ENCODE data around the gene ULK4. TPM values are rescaled to one million over a fixed set of nuclear protein-coding genes. Genes with fewer than 3 reads are reported as not detected.

Gene ULK4
- total and polyA plus RNA-seq, 9 of the 15 experiments (the other 6 are each of a cell fraction or from before 2014, with no cell fraction given): 3.0 to 5.9 (median 3.5) TPM

DNA sequence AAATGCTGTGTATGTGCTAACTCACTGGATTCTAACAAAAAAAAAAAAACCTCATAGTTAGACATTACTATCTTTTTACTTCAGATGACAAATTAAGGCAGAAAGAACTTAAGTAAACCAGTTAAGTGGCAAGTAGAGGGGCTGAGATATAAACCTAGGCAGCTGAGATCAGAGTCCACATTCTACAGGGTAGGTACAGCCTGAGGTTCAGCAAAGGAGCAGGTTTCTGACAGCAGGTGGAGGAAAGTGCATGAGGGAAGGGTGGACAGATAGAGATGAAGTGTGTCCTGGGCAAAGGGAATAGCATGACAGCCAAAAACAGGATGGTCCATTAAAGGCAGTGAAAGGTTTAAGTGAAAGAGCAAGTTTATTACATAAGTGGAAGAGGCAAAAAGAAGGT is 329.2 kb downstream of the ULK4 start:
- H3K4me1 ChIP-seq (replicated peaks in 1 of 2; ENCODE audit: control insufficient read depth in 2 of 2, insufficient read depth in 2 of 2, low read length in 2 of 2): no peaks in the 10 kb centered on the region
- intact Hi-C loops (cut with micrococcal nuclease): no loop called here
- H3K9me3 ChIP-seq (replicated peaks; ENCODE audit: control insufficient read depth, insufficient read depth, low read depth, low read length): no peaks in the 10 kb centered on the region
- H3K27ac ChIP-seq (ENCODE audit: extremely low read depth, low read depth, low read length): no peak overlapping the region
- no peak overlapping the region for H2AFZ ChIP-seq (ENCODE audit: low read depth, low read length)
- no peak overlapping the region for H3K4me2 ChIP-seq (ENCODE audit: insufficient read depth, low read length)
- H3K79me2 ChIP-seq (ENCODE audit: control insufficient read depth, insufficient read depth, low read length): no peaks in the 10 kb centered on the region
- no peak overlapping the region for H3K9ac ChIP-seq (ENCODE audit: insufficient read depth in 1 of 2, low read depth in 2 of 2, low read length in 2 of 2)
- no peak for TF ChIP-seq KAT2B (IDR thresholded peaks at IDR 0.05; ENCODE audit: low read depth, low read length)
- no peak for TF ChIP-seq LARP7 (IDR thresholded peaks at IDR 0.05)
- no peak for TF ChIP-seq POLR3G (IDR thresholded peaks at IDR 0.05; ENCODE audit: extremely low read depth, insufficient read length, insufficient replicate concordance)
- TF ChIP-seq MEF2A (IDR thresholded peaks at IDR 0.05; ENCODE audit: control insufficient read depth, low read depth, low read length): no peak
- TF ChIP-seq IRF2 (CRISPR knock-in tag; IDR thresholded peaks at IDR 0.05): no peak
- no peaks in the 10 kb centered on the region for H3K36me3 ChIP-seq (ENCODE audit: control insufficient read depth, insufficient read depth, low read length)
- in situ Hi-C loops (cut with MboI): no loop called here
- BruUV-seq (replicated peaks): no TSS peak
- H3K4me3 ChIP-seq: no peak overlapping the region
- no peak for DNase-seq (ENCODE audit: extremely low read depth in 1 of 4, low spot score in 3 of 4)
- ChIA-PET POLR2A (no interaction called here), CTCF (ENCODE audit: low intra/inter-chr PET ratio) (no interaction called here)
- FAIRE-seq: no peak
- ATAC-seq: no peak
- no peaks in the 10 kb centered on the region for H3K27me3 ChIP-seq (ENCODE audit: control insufficient read depth in 2 of 2, insufficient read depth in 2 of 2, low read length in 2 of 2)
- no peaks in the 10 kb centered on the region for H3K9me1 ChIP-seq (ENCODE audit: control insufficient read depth, insufficient read depth, low read length)
- H4K20me1 ChIP-seq (replicated peaks; ENCODE audit: control insufficient read depth, insufficient read depth, low read length): no peaks in the 10 kb centered on the region

DNA sequence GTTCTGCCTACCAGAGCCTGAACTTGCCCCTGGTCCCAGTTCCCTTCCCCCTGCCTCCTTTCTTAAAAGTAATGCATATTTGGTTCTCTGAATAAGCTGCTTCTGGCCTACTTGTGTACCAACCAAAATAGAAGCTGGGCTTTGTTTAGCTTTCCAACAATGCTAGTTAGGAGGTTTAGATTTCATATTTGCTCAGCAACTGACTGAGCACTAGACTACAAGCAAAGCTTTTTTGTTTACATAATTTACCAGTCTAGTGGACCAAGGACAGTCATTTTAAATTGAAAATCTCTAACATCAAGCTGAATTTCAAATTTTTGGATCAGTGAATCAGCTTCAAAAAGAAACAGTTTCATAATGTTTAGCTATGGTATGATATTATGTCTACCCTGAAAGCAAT is 331.2 kb downstream of the ULK4 start:
- ChIA-PET CTCF (ENCODE audit: low intra/inter-chr PET ratio) (no interaction called here), POLR2A (interaction anchor here (0.7 to 1.2 kb wide), 2 partner anchors 9 to 751 kb away, joined by 3 to 5 read pairs; no protein-coding TSS in a partner anchor)
- Histone ChIP-seq H3K79me2 (ENCODE audit: control insufficient read depth, insufficient read depth, low read length) (no peaks in the 10 kb centered on the region), H3K27me3 (ENCODE audit: control insufficient read depth in 2 of 2, insufficient read depth in 2 of 2, low read length in 2 of 2) (peaks cover 0 to 3% of the 10 kb centered on the region in 2 experiments; a peak in 1 of 5 replicates), H3K4me2 (ENCODE audit: insufficient read depth, low read length) (no peak overlapping the region), H3K9me3 (replicated peaks; ENCODE audit: control insufficient read depth, insufficient read depth, low read depth, low read length) (no peaks in the 10 kb centered on the region), H3K9ac (ENCODE audit: insufficient read depth in 1 of 2, low read depth in 2 of 2, low read length in 2 of 2) (no peak overlapping the region), H2AFZ (ENCODE audit: low read depth, low read length) (no peak overlapping the region), H4K20me1 (replicated peaks; ENCODE audit: control insufficient read depth, insufficient read depth, low read length) (no peaks in the 10 kb centered on the region), H3K9me1 (ENCODE audit: control insufficient read depth, insufficient read depth, low read length) (no peaks in the 10 kb centered on the region), H3K36me3 (ENCODE audit: control insufficient read depth, insufficient read depth, low read length) (no peaks in the 10 kb centered on the region), H3K4me3 (no peak overlapping the region), H3K4me1 (replicated peaks in 1 of 2; ENCODE audit: control insufficient read depth in 2 of 2, insufficient read depth in 2 of 2, low read length in 2 of 2) (no peaks in the 10 kb centered on the region), H3K27ac (ENCODE audit: extremely low read depth, low read depth, low read length) (no peak overlapping the region)
- DNase-seq (ENCODE audit: extremely low read depth in 1 of 4, low spot score in 3 of 4) (no peak), ATAC-seq (no peak), FAIRE-seq (no peak)
- intact Hi-C loops (cut with micrococcal nuclease) (no loop called here), in situ Hi-C loops (cut with MboI) (no loop called here)
- BruUV-seq (replicated peaks): no TSS peak
- TF ChIP-seq FOXK1 (CRISPR knock-in tag; IDR thresholded peaks at IDR 0.05; ENCODE audit: borderline replicate concordance): no peak
- TF ChIP-seq, protein P1, sequence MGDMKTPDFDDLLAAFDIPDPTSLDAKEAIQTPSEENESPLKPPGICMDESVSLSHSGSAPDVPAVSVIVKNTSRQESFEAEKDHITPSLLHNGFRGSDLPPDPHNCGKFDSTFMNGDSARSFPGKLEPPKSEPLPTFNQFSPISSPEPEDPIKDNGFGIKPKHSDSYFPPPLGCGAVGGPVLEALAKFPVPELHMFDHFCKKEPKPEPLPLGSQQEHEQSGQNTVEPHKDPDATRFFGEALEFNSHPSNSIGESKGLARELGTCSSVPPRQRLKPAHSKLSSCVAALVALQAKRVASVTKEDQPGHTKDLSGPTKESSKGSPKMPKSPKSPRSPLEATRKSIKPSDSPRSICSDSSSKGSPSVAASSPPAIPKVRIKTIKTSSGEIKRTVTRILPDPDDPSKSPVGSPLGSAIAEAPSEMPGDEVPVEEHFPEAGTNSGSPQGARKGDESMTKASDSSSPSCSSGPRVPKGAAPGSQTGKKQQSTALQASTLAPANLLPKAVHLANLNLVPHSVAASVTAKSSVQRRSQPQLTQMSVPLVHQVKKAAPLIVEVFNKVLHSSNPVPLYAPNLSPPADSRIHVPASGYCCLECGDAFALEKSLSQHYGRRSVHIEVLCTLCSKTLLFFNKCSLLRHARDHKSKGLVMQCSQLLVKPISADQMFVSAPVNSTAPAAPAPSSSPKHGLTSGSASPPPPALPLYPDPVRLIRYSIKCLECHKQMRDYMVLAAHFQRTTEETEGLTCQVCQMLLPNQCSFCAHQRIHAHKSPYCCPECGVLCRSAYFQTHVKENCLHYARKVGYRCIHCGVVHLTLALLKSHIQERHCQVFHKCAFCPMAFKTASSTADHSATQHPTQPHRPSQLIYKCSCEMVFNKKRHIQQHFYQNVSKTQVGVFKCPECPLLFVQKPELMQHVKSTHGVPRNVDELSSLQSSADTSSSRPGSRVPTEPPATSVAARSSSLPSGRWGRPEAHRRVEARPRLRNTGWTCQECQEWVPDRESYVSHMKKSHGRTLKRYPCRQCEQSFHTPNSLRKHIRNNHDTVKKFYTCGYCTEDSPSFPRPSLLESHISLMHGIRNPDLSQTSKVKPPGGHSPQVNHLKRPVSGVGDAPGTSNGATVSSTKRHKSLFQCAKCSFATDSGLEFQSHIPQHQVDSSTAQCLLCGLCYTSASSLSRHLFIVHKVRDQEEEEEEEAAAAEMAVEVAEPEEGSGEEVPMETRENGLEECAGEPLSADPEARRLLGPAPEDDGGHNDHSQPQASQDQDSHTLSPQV (IDR thresholded peaks at IDR 0.05): no peak
- TF ChIP-seq NCOA2 (IDR thresholded peaks at IDR 0.05; ENCODE audit: partially characterized antibody in 2 of 2): no peak
- TF ChIP-seq HDGF (IDR thresholded peaks at IDR 0.05): no peak
- TF ChIP-seq MITF (IDR thresholded peaks at IDR 0.05): no peak
- no peak for TF ChIP-seq HDAC1 (IDR thresholded peaks at IDR 0.05)
- no peak for TF ChIP-seq XRCC4 (IDR thresholded peaks at IDR 0.05; ENCODE audit: extremely low read depth, insufficient read depth, insufficient read length)
- no peak for TF ChIP-seq SIRT6 (IDR thresholded peaks at IDR 0.05; ENCODE audit: low read depth, low read length)

Measured in K562 (cell line).